ENCODE results near the gene EPHB1.

DNA sequence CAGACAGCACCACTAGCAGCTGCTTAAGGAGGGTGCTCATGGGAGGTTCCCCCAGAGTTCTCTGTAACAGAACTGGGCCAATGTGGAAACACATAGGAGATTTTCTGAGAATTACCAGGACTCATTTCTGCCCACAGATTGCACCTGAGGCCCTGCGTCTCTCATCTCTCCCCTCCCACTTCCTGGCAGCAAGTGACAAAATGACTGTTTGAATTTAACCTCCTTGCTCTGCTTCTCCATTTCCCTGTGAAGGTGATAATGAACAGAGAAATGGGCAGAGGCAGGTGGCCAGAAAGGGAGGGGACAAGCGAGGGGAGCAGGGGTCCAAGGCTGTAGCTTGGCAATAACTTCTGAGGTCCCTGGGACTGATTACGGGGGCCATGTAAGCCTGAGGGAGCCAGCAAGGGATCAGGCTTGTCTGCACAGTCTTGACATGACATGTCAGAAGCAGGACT, 8.0 kb downstream of the EPHB1 start:
- TF ChIP-seq, protein P1, sequence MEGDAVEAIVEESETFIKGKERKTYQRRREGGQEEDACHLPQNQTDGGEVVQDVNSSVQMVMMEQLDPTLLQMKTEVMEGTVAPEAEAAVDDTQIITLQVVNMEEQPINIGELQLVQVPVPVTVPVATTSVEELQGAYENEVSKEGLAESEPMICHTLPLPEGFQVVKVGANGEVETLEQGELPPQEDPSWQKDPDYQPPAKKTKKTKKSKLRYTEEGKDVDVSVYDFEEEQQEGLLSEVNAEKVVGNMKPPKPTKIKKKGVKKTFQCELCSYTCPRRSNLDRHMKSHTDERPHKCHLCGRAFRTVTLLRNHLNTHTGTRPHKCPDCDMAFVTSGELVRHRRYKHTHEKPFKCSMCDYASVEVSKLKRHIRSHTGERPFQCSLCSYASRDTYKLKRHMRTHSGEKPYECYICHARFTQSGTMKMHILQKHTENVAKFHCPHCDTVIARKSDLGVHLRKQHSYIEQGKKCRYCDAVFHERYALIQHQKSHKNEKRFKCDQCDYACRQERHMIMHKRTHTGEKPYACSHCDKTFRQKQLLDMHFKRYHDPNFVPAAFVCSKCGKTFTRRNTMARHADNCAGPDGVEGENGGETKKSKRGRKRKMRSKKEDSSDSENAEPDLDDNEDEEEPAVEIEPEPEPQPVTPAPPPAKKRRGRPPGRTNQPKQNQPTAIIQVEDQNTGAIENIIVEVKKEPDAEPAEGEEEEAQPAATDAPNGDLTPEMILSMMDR (IDR thresholded peaks at IDR 0.05), result no peak
- TF ChIP-seq POLR2A (IDR thresholded peaks at IDR 0.05), result no peak
- TF ChIP-seq POLR2AphosphoS5 (IDR thresholded peaks at IDR 0.05), result no peak
